Measurements from ENCODE around the gene PIBF1.
A peak's percentile ranks its signal among the peaks of the same experiment; 100 is the strongest.
"Not testable (repeated sequence)": the region's sequence is repeated elsewhere in the genome, so short reads cannot be mapped to it uniquely, and the experiment has no call there.

Gene PIBF1

DNA sequence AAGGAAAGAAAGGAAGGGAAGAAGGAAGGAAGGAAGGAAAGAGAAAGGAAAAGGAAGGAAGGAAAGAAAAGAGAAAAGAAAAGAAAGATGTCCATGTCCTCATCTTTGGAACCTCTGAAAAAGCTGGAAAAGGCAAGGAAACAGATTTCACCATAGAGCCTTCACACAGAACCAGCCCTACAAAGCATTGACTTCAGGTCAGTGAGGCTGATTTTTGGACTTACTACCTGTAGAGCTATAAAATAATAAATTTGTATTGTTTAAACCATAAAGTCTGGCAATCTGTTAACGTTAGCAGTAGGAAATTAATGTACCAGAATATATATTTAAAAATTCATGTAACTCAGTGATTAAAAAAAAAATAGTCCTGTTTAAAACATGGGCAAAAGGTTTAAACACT is 130.0 kb downstream of the PIBF1 start:
- no peak for DNase-seq (ENCODE audit: low read depth)

DNA sequence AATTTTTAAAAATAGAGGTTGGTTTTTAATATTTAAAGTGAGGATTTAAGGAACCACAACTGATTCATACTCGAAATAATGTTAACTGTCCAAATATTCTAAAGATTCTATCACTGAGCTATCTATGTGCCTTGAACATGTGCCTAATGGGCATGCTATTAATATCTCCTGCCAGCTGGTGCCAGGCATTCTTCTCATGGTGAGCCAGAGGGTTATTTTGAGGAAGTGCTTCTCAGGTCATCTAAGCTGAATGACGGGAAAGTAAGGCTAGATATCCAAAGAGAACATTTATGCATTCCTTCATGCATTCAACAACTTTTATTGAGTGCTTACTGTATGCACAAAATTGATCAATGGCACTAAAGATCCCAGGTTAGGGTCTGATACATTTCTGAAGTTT is 138.2 kb downstream of the PIBF1 start:
- DNase-seq (ENCODE audit: low read depth): no peak

DNA sequence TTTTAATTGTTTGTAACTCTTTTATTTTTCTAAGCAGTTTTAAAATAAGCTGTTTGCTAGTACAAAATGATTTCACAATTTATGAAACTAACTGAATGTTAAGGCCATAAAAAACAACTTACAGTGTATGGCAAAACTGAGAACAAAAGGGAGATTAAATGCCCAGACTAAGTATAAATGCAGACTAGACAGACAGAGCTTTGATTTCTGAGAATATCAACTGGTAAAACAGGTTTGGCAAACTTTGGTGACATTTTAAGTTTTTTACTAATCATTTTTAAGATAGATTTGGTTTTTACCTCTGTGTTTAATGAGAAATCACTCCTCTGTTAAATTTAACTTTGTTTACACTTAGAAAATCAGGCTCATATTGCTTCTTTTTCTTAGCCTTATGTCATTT is 149.4 kb downstream of the PIBF1 start:
- no peak for DNase-seq (ENCODE audit: low read depth)

DNA sequence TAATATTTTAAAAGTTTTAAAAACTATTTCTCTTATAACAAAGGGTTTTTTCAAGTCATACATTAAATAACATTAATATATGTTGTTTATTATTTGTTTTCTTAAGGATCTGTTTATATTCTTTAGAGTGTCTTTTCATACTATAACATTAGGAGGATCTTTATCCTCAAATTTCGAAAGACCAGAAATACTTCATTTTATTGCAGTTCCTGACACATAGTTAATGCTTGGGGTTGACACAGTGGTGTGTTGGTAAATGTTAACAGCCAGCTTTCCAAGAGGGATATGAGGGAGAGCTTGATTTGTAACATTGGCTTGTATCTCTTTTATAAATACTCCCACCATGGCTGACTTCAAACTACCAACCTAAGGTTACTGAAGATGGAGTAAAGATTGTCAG is 150.3 kb downstream of the PIBF1 start:
- no peak for DNase-seq (ENCODE audit: low read depth)

DNA sequence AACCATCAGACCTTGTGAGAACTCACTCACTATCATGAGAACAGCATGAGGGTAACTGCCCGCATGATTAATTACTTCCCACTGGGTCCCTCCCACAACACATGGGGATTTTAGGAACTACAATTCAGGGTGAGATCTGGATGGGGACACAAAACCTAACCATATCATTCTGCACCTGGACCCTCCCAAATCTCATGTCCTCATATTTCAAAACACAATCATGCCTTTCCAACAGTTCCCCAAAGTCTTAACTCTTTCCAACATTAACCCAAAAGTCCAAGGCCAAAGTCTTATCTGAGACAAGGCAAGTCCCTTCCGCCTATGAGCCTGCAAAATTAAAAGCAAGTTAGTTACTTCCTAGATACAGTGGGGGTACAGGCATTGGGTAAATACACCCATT is 164.3 kb downstream of the PIBF1 start:
- not testable (repeated sequence) for DNase-seq (ENCODE audit: low read depth)

DNA sequence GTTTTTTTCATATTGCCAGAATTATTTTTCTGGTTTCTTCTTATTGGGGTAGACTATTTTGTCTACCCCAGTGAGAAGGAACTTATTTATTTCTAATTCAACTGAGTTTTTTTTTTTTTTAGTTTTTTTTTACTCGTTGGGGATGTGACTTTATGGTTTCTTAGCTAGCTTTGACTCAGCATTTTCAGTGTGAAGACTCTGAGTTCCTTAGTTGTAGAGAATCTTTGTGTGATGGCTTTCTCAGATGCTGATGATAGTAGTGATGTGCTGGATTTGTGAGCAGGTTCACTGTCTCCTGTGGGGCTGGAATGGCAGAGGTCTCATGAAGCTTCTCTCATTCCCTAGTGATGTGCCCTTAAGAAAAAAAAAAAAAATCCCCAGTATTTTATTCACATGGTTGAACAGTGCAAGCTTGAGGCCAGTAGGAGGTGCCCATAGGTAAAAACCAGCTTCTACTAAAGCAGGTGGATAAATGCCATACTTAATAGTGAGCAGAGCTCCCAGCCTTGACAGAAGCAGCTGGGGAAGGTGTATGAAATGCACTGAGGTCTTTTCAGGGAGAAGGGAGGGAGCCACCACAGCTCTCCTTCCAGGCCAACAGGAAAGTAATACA is 170.7 kb downstream of the PIBF1 start:
- peak; percentile 18 for DNase-seq (ENCODE audit: low read depth)

DNA sequence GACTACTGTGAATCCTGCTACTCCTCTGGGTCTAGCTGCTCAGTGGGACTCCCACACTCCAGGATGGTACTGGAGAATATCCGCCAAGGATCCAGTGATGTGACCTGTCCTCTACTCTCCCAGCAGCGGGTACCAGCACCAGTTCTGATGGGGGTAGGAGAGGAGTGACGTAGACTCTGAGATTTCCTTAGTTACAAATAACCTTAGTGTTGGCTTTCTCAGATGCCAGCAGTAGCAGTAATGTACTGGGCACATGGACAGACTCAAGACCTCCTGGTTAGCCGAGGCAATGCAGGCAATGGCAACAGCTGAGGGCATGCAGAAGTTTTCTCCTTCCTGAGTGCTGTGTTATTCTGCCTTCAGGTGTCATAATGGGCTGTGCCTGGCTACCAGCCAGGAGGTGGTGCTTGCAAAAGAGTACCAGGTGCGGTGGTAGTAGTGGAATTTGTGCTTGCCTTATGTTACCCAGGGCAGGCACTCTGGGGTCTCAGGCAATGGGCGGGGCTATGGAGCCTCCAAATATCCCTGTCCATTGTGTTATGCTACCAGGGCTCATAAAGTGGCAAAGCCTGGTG is 171.5 kb downstream of the PIBF1 start:
- DNase-seq (ENCODE audit: low read depth): no peak

DNA sequence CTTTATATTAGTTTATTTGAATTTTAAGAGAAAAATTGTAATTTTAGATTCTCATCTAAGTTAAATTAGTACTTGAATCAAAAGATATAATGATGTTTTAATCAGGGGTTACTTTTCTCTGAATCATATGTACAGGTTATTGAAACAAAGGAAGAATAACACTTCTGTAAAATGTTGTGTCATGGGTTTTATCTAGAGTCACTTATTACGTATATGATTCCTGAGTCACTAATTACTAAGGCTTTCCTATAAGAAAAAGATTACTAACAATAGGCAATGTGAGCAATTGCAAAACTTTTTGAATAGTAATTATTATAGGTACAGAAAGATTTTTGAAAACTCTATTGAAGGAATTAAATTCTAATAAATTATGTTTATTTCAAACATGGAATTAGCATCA is 177.7 kb downstream of the PIBF1 start:
- DNase-seq (ENCODE audit: low read depth): peak; percentile 49

DNA sequence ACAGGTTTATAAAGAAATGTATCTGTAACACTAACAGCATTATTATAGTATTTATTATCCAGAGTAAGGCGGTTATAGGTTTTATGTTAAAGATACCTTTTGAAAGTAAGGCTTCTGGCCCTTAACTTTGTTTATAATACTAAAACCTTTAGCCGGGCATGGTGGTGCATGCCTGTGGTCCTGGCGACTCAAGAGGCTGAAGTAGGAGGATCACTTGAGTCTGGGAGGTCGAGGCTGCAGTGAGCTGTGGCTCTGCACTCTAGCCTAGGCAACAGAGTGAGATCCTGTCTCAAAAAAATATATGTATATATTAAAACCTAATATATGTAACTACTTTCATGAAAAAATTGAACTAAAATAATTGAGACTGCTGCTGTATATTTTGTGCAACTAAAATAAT is 178.2 kb downstream of the PIBF1 start:
- DNase-seq (ENCODE audit: low read depth): no peak

DNA sequence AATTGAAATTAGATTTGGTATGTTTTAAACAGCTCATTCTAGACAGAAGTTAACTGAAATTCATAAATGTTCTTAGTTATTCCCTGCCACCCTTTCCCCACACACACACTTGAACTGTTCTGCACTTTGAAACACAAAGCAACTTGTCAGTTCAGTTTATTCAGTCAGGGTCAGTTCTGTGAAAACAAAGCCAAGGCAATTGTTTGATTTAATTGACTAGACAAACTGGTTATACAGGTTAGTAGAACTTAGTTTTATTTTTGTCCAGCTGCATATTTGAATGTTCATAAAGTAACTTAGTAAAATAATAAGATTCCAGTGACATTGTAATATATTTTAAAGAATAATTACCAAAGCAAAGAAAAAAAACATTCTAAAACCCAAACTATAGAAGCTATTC is 178.6 kb downstream of the PIBF1 start:
- DNase-seq (ENCODE audit: low read depth): no peak

DNA sequence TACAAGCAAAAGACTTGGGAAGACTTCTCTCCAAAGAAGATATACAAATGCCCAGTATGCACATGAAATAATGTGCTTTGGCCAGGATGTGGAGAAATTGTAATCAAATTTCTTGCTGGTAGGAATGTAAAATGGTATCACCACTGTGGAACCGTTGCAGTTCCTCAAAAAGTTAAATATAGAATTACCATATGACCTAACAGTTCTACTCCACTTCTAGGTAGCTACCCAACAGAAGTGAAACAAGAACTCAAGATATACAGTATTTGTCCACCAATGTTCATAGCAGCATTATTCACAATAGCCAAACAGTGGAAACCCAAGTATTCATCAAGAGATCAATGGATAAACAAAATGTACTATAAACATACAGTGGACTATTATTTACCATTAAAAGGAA is 181.8 kb downstream of the PIBF1 start:
- DNase-seq (ENCODE audit: low read depth): no peak

DNA sequence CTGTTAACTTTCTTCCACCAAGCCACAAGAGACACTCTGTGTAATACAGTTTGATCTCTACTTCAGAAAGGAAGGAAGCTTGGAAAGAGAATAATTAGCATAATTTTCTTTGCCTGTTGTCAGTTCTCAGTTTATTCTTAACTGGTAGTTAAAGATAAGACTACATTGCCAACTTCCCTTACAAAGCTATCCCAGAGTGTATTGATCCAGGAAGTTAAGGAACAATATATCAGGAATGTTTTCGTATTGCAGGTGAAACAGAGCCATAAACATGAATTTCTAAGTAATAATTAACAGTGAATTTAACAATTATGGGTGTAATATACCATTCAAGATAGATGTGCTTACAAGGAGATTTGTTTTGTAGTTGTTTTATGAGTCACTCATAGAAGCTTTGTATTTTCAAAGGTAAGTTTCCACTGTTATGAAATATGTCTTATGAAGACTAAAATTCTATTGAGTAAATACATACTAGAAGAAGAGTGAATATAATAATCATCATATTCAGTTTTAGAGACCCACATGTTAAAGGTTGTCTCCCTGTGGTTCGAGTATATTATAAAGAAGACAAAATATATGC is 188.5 kb downstream of the PIBF1 start:
- peak; percentile 3 for DNase-seq (ENCODE audit: low read depth)

DNA sequence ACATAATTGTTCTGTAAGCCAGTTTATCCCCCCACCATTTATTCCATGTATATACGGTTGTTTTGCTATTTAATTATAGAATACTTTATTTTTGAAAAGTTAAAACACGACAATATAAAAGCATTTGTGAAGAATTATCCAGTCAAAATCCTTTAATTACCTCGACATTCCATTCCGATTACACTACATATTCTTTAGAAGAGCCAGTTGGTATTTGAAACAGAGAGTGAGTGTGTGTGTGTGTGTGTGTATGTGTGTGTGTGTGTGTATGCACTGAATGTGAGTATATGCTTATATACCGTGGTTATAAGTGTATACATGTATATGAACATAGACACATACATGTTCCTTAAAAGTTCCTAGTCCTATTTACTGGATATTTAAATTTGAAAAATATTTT is 189.0 kb downstream of the PIBF1 start:
- peak; percentile 59 for DNase-seq (ENCODE audit: low read depth)

DNA sequence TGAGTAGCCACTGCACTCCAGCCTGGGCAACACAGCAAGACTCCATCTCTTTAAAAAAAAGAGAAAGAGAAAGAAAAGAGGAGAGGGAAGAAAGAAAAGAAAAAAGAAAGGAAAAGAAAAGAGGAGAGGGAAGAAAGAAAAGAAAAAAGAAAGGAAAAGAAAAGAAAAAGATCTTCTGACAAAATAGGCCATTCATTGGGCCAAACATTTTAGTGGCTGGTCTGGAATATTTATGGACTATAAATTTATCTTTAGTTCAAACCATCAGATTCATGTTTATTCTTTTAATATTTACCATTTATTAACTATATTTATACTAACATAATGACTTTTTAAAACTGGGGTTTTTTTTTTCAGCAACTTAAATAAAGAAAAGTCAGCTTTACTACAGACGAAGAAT is 191.3 kb downstream of the PIBF1 start:
- DNase-seq (ENCODE audit: low read depth): no peak

DNA sequence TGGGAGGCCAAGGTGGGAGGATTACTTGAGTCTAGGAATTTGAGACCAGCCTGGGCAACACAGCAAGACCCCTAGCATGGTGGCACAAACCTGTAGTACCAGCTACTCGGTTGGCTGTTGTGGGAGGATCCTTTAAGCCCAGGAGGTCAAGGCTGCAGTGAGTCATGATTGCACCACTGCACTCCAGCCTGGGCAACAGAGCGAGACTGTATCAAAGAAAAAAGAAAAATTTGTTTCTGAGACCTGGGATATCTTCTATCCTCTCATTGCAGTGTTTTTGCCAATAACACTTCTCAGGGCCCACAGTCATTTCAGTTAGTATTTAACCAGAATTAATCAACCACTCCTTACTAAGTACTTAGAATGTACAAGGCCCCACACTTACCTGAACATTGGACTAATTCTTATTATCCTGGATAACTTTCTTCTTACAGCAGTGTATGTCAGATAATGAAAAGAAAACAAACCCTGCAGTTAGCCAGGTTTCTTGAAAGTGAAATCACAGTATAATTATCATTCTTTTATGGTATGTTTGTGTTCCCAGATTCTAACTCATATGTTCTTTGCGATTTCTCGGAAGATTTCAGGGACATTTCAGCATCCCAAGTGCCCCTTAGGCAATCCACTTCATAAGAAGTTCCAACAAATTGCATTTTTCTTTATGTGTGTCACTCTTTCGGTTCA is 201.3 kb downstream of the PIBF1 start:
- peak; percentile 43 for DNase-seq (ENCODE audit: low read depth)

DNA sequence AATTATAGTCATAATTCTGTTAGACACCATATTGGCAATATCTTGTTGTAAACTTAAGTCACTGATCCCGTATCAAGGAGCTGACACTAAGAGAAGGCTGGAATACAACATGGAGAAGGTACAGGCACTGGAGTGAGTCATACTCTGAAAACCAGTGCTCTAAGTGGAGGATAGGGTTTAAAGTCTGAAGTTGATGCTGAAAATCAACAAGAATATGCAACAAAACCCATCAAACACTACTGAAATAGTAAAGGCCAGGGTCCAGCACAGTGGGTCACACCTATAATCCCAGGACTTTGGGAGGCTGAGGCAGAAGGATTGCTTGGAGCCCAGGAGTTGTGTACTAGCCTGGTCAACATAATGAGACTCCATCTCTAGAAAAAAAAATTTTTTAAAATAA is 203.7 kb downstream of the PIBF1 start:
- no peak for DNase-seq (ENCODE audit: low read depth)

DNA sequence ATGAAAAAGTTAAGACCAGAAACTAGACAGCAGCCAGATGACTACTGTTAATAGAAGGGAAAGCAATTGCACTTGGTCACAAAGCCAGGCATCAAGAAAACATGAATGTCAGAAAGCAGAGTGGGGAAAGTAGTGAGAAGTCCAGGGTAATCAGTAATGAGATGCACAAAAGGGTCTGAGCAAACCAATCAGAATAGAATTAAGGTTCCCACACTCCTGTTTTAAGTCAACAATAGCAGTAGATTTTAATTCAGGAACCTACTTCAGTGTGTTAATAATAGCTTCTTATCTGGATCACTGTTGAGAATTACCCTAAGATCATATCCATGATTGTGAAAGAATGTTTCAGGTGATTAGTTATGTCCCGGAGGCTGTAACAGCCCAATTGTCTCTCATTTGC is 204.3 kb downstream of the PIBF1 start:
- DNase-seq (ENCODE audit: low read depth): no peak

DNA sequence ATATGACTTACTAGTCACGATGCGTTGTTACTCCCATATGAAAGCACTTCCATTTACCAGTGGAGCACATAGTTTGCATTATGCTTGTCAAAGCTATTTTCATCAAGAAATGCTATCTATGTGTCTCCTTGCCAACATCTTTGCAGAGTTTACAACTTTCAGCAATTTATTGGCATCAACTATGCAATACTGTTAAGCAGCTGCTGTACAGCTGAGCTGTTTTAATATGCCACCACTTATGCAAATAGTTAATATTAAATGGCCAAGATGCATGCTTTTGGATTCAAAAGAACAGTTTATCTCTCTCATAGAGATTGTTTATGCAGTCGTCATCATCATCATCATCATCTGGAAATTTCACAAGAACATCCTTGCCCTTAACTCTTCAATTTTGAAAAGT is 209.0 kb downstream of the PIBF1 start:
- DNase-seq (ENCODE audit: low read depth): no peak

DNA sequence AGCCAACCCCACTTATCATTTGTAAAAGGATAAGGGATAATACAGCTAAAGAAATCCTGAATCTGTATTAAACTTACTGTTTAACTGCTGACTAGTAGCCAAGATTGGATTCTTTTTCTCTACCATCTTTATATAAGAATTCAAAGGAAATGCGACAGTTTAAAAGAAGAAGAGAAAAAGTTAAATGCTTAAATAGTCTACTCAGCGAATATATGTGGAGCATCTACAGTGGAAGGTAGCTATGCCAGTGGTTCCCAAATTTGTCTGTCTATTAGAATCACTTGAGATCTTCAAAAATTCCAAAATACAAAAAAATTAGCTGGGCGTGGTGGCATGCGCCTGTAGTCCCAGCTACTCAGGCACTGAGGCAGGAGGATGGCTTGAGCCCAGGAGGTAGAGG is 216.1 kb downstream of the PIBF1 start:
- DNase-seq (ENCODE audit: low read depth): no peak

DNA sequence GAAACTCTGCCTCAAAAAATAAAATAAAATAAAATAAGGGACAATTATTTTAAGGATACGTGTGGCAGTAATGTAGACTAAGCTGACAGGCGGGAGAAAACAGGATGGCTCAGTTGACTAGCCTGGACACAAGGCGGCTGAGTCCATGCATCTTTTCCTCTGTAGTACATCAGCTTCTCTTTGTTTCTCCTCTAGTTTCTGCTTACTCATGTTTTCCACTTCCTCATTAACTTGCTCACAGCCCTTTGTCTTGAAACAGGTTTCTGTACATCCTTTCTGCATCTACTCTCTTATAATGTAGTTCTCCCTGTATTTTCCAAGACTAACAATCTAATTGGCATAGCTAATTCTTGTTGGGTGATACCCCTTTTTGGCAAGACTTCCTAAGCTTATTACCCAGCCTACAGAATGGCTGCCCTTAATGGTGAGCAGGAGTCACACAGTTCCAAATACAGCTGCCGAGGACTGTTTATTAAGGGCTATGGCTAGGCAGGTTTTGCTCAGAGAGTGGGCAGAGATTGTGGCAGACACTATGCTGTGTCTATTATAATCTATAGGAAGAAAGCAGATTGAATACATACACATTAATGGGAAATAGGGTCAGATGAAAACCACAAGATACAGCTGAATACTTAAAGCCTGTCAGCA is 218.2 kb downstream of the PIBF1 start:
- no peak for DNase-seq (ENCODE audit: low read depth)

DNA sequence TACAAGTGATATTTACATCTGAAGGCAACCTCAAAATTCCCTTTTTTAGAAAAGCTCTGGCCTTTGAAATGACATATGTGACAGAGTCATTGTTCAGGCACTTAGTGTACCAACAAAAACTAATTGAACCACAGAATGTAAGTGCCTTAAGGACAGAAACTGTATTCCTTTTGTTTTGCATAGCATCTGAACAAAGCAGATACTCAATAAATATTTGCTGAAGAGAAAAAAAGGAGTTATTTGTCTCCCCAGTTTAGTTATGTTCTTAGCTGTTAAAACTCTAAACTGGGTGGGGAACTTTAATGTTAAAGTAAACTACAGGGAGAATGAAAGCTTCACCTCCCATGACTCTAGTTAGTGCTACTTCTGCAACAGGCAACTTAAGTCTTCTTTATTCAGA is 220.0 kb downstream of the PIBF1 start:
- no peak for DNase-seq (ENCODE audit: low read depth)

DNA sequence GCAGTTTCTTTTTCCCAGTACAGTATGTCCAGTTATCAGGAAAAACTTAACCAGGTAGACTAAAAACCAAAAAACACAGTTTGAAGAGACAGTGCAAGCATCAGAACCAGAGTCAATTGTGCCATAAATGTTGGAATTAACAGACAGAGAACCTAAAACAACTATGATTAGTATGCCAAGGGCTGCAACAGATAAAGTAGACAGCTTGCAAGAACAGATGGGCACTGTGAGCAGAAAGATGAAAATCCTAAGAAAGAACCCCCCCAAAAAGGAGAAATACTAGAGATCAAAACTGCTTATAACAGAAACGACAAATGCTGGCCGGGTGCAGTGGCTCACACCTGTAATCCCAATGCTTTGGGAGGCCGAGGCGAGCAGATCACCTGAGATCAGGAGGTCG is 229.8 kb downstream of the PIBF1 start:
- no peak for DNase-seq (ENCODE audit: low read depth)

DNA sequence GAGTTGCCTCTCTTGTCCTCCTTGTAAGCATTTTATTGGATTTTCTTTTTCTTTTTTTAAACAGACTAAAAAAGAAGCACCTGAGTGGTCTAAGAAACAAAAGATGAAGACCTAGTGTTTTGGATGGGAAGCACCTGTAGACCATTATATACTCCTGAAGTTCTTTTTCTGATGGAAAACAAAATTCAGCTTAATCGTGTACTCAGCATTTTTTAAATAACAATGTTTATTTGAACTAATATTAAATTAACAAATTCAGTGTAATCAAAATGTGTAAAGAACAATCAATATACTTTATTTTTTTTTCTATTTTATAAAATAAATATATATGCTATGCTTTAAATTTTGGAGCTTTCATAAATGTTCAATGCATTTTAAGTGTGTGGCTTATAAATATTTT is 233.9 kb downstream of the PIBF1 start:
- no peak for DNase-seq (ENCODE audit: low read depth)

Data from ELR (cell line).